HG03460 (cell line): ENCODE data around the gene STMND1.
"Not testable (repeated sequence)": the region's sequence is repeated elsewhere in the genome, so short reads cannot be mapped to it uniquely, and the experiment has no call there.

ENCODE experiments used
- ATAC-seq: cut with Tn5 transposase; IDR thresholded peaks from one replicate; pipeline ENCODE4 v1.9.1; 2021; ENCODE audit not compliant: unreplicated experiment

Gene STMND1

DNA sequence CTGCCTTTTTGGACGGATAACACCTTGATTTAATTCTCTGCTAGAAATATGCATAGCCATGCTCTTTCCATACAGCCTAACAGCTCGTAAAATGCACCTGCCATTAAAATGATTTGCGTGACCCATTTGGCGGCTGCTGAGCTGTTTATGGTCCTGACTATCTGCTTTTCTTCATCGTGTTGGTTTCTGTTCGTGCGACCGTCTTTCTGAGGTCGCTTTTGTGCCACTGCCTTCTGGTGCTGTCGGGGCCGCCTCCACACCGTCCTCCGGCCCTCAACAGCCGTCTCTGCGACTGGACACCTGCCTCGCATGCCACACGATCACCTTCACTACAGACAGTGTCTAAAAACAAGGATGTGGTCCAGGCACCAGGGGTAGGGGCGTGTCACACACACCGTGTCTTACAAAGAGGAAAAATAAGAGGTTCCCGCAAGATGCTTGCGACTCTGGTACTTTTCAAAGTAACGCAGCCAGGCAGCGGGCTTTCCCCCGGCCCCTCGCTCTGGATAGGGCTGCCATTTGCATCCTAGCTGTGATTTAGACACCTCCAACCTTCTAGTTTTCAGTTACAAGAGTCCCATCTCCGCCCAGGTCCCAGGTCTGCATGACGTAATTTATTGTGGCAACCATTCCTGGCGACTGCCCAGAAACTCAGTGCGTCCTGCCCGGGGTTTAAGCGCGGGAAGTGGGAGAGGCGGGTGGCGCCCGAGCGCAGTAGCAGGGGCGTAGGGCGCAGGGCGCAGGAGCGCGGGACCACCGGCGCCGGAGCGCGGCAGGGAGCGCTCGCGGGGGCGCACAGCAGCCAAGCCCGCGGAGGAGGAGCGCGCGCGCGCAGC is at the start of gene STMND1:
Gene STMND1, plus strand, starts transcription at position 629 of the 836 bp plus-strand sequence. CDS start 208 bp downstream, outside the sequence.
- ATAC-seq: no peak

DNA sequence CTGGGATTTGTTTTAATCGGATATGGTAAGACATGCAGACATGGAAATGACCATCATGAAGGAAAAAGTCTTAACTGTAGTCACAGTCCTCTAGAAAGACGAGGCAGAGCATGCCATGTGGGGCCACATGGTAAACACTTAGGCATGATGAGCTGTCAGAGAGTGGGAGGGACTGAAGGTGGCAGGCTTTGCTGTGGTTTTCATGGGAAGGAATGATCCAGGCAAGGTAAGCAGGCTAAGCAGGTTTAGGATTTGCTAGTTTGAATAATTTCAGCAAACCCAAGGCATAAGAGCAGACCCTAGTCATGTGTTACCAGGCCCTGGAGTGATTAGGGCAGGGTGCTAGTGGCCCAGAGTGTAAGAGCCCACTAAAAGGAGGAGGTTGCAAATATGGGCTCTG is 47.2 kb upstream of the STMND1 start:
- ATAC-seq: no peak

DNA sequence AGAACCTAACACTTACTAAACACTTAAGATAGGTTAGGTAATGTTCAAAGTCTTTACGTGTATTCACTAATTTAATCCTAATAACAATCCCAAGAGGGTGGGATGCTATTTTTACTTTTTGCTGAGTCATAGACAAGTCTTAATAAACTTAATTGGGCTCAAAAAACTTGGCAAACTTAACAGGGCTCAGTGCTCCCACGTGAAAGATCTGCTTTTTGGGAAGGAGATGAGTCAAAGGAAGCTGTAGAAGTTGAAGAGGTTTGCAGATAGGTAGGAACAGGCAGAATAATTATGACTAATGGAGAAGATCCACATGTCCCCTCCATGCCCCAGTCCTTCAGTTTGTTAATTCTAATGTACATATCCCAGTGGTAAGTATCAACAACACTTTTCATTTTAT is 44.5 kb upstream of the STMND1 start:
- no peak for ATAC-seq

- ATAC-seq: no peak
These were observed 43.3 kb upstream of the STMND1 start for GRCh38 chr6:17058550-17058949.

GRCh38 chr6:17059022-17059421 is 42.8 kb upstream of the STMND1 start:
- ATAC-seq: no peak

DNA sequence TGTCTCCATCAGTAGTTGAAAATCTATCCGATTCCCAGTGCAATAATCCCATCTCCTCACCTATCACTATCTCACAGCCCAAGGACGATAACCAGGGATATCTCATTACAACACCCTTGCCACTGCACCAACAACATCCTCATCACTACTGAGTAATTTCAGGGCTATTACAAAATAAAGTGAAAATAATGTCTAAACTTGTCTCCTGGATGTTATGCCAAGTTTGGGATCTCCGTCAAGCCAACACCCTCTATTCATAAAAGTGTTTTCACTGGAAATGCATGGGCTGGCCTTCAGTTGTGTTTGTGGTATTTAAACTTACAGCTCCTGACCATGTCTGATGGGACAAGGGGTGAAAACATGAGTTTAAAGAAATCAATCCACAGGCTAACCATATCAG is 42.0 kb upstream of the STMND1 start:
- no peak for ATAC-seq

DNA sequence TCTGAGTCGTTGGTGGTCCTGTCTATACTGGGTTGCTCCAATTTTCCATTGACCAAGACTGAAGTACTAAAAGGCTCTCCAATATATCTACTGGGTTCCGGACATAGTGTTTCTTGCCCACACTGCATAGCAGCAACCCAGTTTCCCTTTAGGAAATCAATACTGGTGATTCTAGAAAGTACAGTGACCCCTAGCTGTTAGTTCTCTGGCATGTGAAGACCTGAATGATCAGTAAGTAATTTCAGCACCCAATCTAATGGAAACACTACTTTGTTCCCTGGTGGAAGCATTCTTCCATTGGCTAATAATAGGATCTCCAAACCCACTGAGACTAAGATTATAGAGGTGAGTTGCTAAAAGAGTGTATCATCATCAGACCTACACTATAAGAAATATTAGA is 40.8 kb upstream of the STMND1 start:
- no peak for ATAC-seq

GRCh38 chr6:17062871-17063440 is 38.9 kb upstream of the STMND1 start:
- no peak for ATAC-seq

GRCh38 chr6:17064975-17065374 is 36.9 kb upstream of the STMND1 start:
- no peak for ATAC-seq

GRCh38 chr6:17066610-17067009 is 35.2 kb upstream of the STMND1 start:
- ATAC-seq: no peak

DNA sequence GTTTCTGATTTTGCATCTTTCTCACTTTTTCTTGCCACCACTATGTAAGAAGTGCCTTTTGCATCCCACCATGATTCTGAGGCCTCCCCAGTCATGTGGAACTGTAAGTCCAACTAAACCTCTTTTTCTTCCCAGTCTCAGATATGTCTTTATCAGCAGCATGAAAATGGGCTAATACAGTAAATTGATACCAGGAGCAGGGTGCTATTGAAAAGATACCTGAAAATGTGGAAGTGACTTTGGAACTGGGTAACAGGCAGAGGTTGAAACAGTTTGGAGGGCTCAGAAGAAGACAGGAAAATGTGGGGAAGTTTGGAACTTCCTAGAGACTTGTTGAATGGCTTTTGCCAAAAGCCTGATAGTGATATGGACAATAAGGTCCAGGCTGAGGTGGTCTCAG is 32.9 kb upstream of the STMND1 start:
- not testable (repeated sequence) for ATAC-seq

- ATAC-seq: not testable (repeated sequence)
These were observed 31.4 kb upstream of the STMND1 start for GRCh38 chr6:17070400-17070799.

DNA sequence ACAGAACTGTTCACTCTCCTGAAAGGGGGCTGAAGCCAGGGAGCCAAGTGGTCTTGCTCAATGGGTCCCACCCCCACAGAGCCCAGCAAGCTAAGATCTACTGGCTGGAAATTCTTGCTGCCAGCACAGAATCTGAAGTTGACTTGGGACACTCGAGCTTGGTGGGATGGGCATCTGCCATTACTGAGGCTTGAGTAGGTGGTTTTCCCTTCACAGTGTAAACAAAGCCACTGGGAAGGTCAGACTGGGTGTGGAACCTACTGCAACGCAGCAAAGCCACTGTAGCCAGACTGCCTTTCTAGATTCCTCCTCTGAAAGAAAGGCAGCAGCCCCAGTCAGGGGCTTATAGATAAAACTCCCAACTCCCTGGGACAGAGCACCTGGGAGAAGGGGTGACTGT is 28.3 kb upstream of the STMND1 start:
- not testable (repeated sequence) for ATAC-seq

- no peak for ATAC-seq
These were observed 20.6 kb upstream of the STMND1 start for GRCh38 chr6:17081273-17081672.

DNA sequence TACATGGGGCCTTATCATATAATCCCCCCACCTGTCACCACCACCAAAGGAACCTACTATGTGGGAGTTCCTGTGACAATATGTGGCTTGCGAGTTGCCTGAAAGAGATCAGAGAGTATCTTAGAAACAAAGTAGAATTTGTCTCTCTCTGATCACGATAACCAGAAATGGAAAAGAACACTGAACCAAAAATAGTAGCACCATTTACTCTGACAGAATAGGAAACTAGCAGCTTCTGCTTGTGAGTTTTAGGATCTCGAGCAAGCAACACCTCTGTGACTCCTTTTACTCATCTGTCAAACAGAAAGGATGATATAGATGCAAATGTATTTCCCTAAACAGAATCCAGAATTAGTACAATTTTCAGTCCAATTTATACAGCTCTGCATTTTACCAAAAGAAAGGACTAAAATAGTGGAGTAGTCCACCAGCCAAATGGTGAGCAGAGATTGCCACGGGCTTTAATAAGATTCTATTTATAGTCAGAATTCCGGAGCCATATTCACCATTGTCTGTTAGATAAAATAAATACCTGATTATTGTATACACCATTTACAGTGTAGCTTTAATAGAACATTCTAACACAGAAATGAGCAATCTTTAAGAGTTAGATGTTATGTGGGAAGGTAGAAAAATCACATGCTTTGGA is 19.9 kb upstream of the STMND1 start:
- ATAC-seq: no peak

- no peak for ATAC-seq
These were observed 18.5 kb upstream of the STMND1 start for GRCh38 chr6:17083397-17083796.

- ATAC-seq: no peak
These were observed 15.4 kb upstream of the STMND1 start for GRCh38 chr6:17086469-17086868.

DNA sequence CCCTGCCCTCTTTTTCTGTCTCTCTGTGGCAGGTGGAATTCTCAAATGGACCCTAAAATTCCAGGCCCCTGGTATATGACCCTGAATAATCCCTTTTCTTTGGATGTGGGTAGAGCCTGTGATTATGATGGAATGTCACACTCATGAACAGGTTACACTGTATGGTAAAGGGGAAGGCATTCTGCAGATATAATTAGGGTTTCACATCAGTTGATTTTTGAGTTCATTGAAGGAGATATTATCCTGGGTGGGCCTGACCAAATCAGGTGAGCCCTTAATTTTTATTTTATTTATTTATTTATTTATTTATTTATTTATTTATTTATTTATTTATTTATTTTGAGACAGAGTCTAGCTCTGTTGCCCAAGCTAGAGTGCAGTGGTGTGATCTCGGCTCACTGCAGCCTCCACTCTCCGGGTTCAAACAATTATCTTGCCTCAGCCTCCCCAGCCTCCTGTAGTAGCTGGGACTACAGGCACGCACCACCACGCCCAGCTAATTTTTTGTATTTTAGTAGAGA is 13.7 kb upstream of the STMND1 start:
- no peak for ATAC-seq

GRCh38 chr6:17091122-17091521 is 10.7 kb upstream of the STMND1 start:
- ATAC-seq: no peak

GRCh38 chr6:17093686-17094085 is 8.2 kb upstream of the STMND1 start:
- ATAC-seq: no peak

- ATAC-seq: no peak
These were observed 5.8 kb upstream of the STMND1 start for GRCh38 chr6:17096096-17096495.

- no peak for ATAC-seq
These were observed 5.2 kb upstream of the STMND1 start for GRCh38 chr6:17096652-17097051.
